Neuronal stem cell (in vitro differentiated cells): ENCODE measurements around the gene FAM186B.

Source experiments
- DNase-seq: peaks from one replicate; pipeline ENCODE4 v3.0.0-alpha.2; 2013; ENCODE audit warnings: low spot score
- H2AFZ ChIP-seq: one replicate; pipeline ENCODE4 v1.6.1; 2013; ENCODE audit warnings: mild to moderate bottlenecking, low read length, inconsistent platforms
- H2AK5ac ChIP-seq: 2 replicates; pipeline ENCODE4 v1.6.1; 2013; ENCODE audit warnings: low read depth, mild to moderate bottlenecking, inconsistent platforms, low read length, moderate library complexity, mixed read lengths
- H2BK120ac ChIP-seq: 2 replicates; pipeline ENCODE4 v1.6.1; 2013; ENCODE audit warnings: low read depth, mild to moderate bottlenecking, inconsistent platforms, low read length, moderate library complexity, mixed read lengths
- H2BK12ac ChIP-seq: one replicate; pipeline ENCODE4 v1.6.1; 2013; ENCODE audit warnings: low read length, inconsistent platforms
- H2BK15ac ChIP-seq: 2 replicates; pipeline ENCODE4 v1.6.1; 2013; ENCODE audit warnings: mild to moderate bottlenecking, low read length, inconsistent platforms, mixed read lengths
- H2BK5ac ChIP-seq: one replicate; pipeline ENCODE4 v1.6.1; 2013; ENCODE audit warnings: inconsistent platforms, mild to moderate bottlenecking, low read length, moderate library complexity
- H3K14ac ChIP-seq: one replicate; pipeline ENCODE4 v1.6.1; 2013; ENCODE audit warnings: low read length, inconsistent platforms
- H3K18ac ChIP-seq: 2 replicates; pipeline ENCODE4 v1.6.1; 2013; ENCODE audit warnings: low read length, inconsistent platforms
- H3K23ac ChIP-seq: 2 replicates; pipeline ENCODE4 v1.6.1; 2013; ENCODE audit warnings: low read depth, mild to moderate bottlenecking, mixed read lengths, low read length, inconsistent platforms; ENCODE audit not compliant: poor library complexity
- H3K27ac ChIP-seq: replicated peaks from 3 replicates; pipeline ENCODE4 v1.5.1; 2013; ENCODE audit warnings: low read length, inconsistent platforms
- H3K27me3 ChIP-seq, 3 experiments: 2 replicates each; pipeline ENCODE4 v1.6.1; 2013; ENCODE audit warnings: low read length in 3 of 3, mild to moderate bottlenecking in 2 of 3, inconsistent platforms in 1 of 3, low read depth in 1 of 3, mixed read lengths in 1 of 3, moderate library complexity in 1 of 3; ENCODE audit not compliant: control insufficient read depth in 3 of 3, insufficient read depth in 3 of 3
- H3K36me3 ChIP-seq, 2 donors: replicated peaks in 1 of 2; 2 replicates each; pipeline ENCODE4 v1.6.1; 2013; ENCODE audit warnings: low read length in 2 of 2; ENCODE audit not compliant: control insufficient read depth in 2 of 2, insufficient read depth in 2 of 2
- H3K4ac ChIP-seq: 2 replicates; pipeline ENCODE4 v1.6.1; 2013; ENCODE audit warnings: inconsistent platforms, mild to moderate bottlenecking, low read length, moderate library complexity
- H3K4me1 ChIP-seq, 2 donors: 1 replicate in 1 of 2; 2 replicates in 1 of 2; pipeline ENCODE4 v1.6.1; 2013; ENCODE audit warnings: low read length in 2 of 2, low read depth in 1 of 2; ENCODE audit not compliant: control insufficient read depth in 2 of 2, insufficient read depth in 1 of 2
- H3K4me2 ChIP-seq: one replicate; pipeline ENCODE4 v1.6.1; 2013; ENCODE audit warnings: mild to moderate bottlenecking, low read length, inconsistent platforms; ENCODE audit not compliant: insufficient read depth, poor library complexity, severe bottlenecking
- H3K4me3 ChIP-seq, 2 donors: 2 replicates each; pipeline ENCODE4 v1.5.1; 2013; ENCODE audit warnings: low read length in 2 of 2, mild to moderate bottlenecking in 2 of 2, inconsistent platforms in 1 of 2, moderate library complexity in 1 of 2
- H3K79me1 ChIP-seq: one replicate; pipeline ENCODE4 v1.6.1; 2013; ENCODE audit warnings: low read depth, mild to moderate bottlenecking, inconsistent platforms, low read length, moderate library complexity
- H3K9ac ChIP-seq: one replicate; pipeline ENCODE4 v1.6.1; 2013; ENCODE audit warnings: mild to moderate bottlenecking, low read depth, low read length, inconsistent platforms; ENCODE audit not compliant: poor library complexity
- H3K9me3 ChIP-seq, 2 donors: replicated peaks in 1 of 2; 2 replicates each; pipeline versions ENCODE3 to v1.6.1; 2013; ENCODE audit warnings: low read length in 2 of 2, mild to moderate bottlenecking in 2 of 2, inconsistent platforms in 1 of 2, low read depth in 1 of 2, mixed read lengths in 1 of 2, moderate library complexity in 1 of 2; ENCODE audit not compliant: control insufficient read depth in 2 of 2, insufficient read depth in 1 of 2
- H4K8ac ChIP-seq: one replicate; pipeline ENCODE4 v1.6.1; 2013; ENCODE audit warnings: low read depth, mild to moderate bottlenecking, inconsistent platforms, low read length, moderate library complexity
- H4K91ac ChIP-seq: one replicate; pipeline ENCODE4 v1.6.1; 2013; ENCODE audit warnings: low read length, low read depth, mild to moderate bottlenecking, inconsistent platforms; ENCODE audit not compliant: poor library complexity
- WGBS, 2 donors: extraction: QIAGEN DNeasy Blood & Tissue Kit; methylation state at CpG; one replicate each; pipeline ENCODE4 v1.1.7; 2013; ENCODE audit warnings: missing lambda C conversion rate in 2 of 2, mixed read lengths in 1 of 2; ENCODE audit not compliant: insufficient read length in 2 of 2, insufficient replicate concordance in 1 of 2; ENCODE audit errors: extremely low coverage in 2 of 2; 5-methylcytosine and 5-hydroxymethylcytosine counted together

FAM186B gene

GRCh38 chr12:49565406-49566265 is 39.8 kb downstream of the FAM186B start:
- H3K4me1 ChIP-seq = peaks cover 1 to 3% of the 10 kb centered on the region in 2 donors
- H3K4me2 ChIP-seq = no peak overlapping the region
- no peak overlapping the region for H3K4me3 ChIP-seq
- H3K9me3 ChIP-seq = no peaks in the 10 kb centered on the region
- peaks cover 43 to 59% of the 10 kb centered on the region in 2 donors for H3K36me3 ChIP-seq
- DNase-seq = no peak
- H3K79me1 ChIP-seq = peaks cover 16% of the 10 kb centered on the region
- H4K91ac ChIP-seq = no peak overlapping the region
- no peaks in the 10 kb centered on the region for H3K27me3 ChIP-seq
- no peak overlapping the region for H3K14ac ChIP-seq
- no peak overlapping the region for H3K9ac ChIP-seq
- no peak overlapping the region for H3K23ac ChIP-seq
- no peak overlapping the region for H3K18ac ChIP-seq
- H3K27ac ChIP-seq = no peak overlapping the region
- H2BK15ac ChIP-seq = no peak overlapping the region
- no peak overlapping the region for H2AK5ac ChIP-seq
- no peak overlapping the region for H2BK12ac ChIP-seq
- no peak overlapping the region for H2BK5ac ChIP-seq
- no peak overlapping the region for H3K4ac ChIP-seq
- H2BK120ac ChIP-seq = no peak overlapping the region
- no peak overlapping the region for H4K8ac ChIP-seq
- H2AFZ ChIP-seq = no peak overlapping the region
- no CpG with 5 or more reads among the region's 12 CpGs for WGBS, 2 donors

DNA sequence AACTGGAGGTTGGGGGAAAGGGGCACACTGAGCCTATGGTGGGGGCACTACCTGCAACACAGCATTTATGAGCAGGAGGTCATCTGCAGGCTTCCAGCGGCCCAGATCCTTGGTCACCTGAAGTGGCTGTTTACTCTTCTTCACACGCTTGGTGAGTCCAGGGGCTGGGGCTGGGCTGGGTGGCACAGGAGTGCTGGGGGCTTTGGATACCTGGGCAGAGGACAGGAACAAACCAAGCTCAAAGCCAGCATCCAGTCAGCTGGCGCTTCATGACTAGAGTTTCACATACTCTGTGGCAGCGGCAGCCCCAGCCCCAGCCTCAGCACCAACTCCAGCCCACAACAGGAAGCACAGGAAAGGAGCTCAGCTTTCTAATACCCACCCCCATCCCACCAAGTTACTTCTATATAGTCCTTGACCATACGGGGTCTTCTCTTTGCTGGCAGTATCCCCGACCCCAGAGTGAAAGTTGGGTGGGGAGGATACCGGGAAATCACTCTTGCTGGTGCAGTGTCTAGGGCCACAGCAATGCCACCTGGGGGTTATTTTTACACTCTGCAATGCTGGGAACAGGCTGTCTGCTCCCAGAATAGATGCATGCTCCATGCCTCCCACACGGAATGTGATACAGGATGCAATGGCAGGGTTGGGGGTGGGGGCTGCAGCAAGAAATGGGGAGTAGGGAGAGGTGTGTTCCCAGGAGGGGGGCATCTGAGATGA is 40.6 kb downstream of the FAM186B start:
- H3K36me3 ChIP-seq = peaks cover 50 to 61% of the 10 kb centered on the region in 2 donors
- no peak overlapping the region for H3K18ac ChIP-seq
- WGBS, 2 donors = no CpG with 5 or more reads among the region's 8 CpGs
- H2BK15ac ChIP-seq = no peak overlapping the region
- H2BK5ac ChIP-seq = no peak overlapping the region
- peaks cover 17% of the 10 kb centered on the region for H3K79me1 ChIP-seq
- no peak overlapping the region for H2AK5ac ChIP-seq
- H3K4me3 ChIP-seq = no peak overlapping the region
- peaks cover 1 to 3% of the 10 kb centered on the region in 2 donors for H3K4me1 ChIP-seq
- no peaks in the 10 kb centered on the region for H3K9me3 ChIP-seq
- H3K9ac ChIP-seq = no peak overlapping the region
- no peak for DNase-seq
- no peak overlapping the region for H4K91ac ChIP-seq
- no peak overlapping the region for H2AFZ ChIP-seq
- H3K4ac ChIP-seq = no peak overlapping the region
- no peak overlapping the region for H2BK12ac ChIP-seq
- H3K23ac ChIP-seq = no peak overlapping the region
- H2BK120ac ChIP-seq = no peak overlapping the region
- no peak overlapping the region for H3K4me2 ChIP-seq
- H4K8ac ChIP-seq = no peak overlapping the region
- no peaks in the 10 kb centered on the region for H3K27me3 ChIP-seq
- no peak overlapping the region for H3K14ac ChIP-seq
- H3K27ac ChIP-seq = no peak overlapping the region

DNA sequence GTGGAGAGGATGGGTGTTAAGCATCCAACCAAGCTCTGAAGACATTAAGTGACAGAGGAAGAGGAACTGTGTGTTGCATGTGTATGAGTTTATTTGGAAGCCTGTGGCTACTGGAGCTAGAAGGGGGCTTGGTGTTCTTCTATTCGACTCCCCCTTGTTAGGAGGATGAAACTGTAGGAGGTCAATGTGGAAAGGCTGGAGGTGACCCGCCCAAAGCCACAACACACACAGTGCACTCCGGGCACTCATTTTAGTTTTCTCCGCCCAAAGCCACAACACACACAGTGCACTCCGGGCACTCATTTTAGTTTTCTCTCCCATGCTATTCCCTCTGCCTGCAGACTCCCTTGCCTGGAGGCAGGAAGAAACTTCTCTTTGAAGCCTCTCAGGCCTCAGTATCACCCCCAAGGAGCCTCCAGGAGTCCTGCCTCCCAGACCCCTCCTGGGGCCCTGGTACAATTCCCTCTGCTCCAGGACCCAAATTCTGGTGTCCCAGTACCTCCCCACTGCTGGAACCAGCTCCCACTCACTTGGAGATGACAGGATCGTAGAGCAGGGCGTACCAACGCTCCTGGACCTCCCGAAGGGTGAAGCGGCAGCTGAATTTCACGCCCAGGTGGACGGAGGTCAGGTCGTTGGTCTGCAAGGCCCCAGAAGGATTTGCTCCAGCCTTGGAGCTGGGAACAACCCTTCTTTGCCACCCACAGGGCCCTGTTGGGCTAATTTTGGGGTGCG is 41.3 kb downstream of the FAM186B start:
- H3K9me3 ChIP-seq = no peaks in the 10 kb centered on the region
- no peak overlapping the region for H3K27ac ChIP-seq

More for the DNA sequence above, 41.3 kb downstream of the FAM186B start:
- no peak overlapping the region for H3K4ac ChIP-seq
- H2BK5ac ChIP-seq = no peak overlapping the region
- peaks cover 1 to 3% of the 10 kb centered on the region in 2 donors for H3K4me1 ChIP-seq
- no peak overlapping the region for H2BK12ac ChIP-seq
- no peak overlapping the region for H3K4me2 ChIP-seq
- H4K91ac ChIP-seq = no peak overlapping the region
- H2AK5ac ChIP-seq = no peak overlapping the region
- H3K27me3 ChIP-seq = no peaks in the 10 kb centered on the region
- peaks cover 19% of the 10 kb centered on the region for H3K79me1 ChIP-seq
- peaks cover 56 to 68% of the 10 kb centered on the region in 2 donors for H3K36me3 ChIP-seq
- no peak overlapping the region for H3K9ac ChIP-seq
- no peak overlapping the region for H3K14ac ChIP-seq
- no peak overlapping the region for H3K4me3 ChIP-seq
- no CpG with 5 or more reads among the region's 14 CpGs for WGBS, 2 donors
- H3K18ac ChIP-seq = no peak overlapping the region
- H4K8ac ChIP-seq = no peak overlapping the region
- no peak overlapping the region for H2BK15ac ChIP-seq
- no peak overlapping the region for H3K23ac ChIP-seq
- no peak overlapping the region for H2AFZ ChIP-seq
- no peak overlapping the region for H2BK120ac ChIP-seq
- DNase-seq = no peak
